ENCODE data around the gene NMRK2.

NMRK2 gene

GRCh38 chr19:3975637-3976087, 42.8 kb downstream of the NMRK2 start:
- H3K27me3 ChIP-seq (ENCODE audit: control insufficient read depth in 5 of 5, insufficient read depth in 4 of 5, low read length in 5 of 5), result no peaks in the 10 kb centered on the region
- H3K4me1 ChIP-seq (ENCODE audit: control insufficient read depth in 5 of 5, insufficient read depth in 5 of 5, low read length in 5 of 5), result peaks cover 0 to 6% (median 3%) of the 10 kb centered on the region in 5 donors
- no peaks in the 10 kb centered on the region for H3K9me3 ChIP-seq (ENCODE audit: control insufficient read depth in 5 of 5, low read length in 5 of 5)
- no peak overlapping the region for H3K4me3 ChIP-seq (ENCODE audit: low read depth in 1 of 5, low read length in 5 of 5)
- peak overlapping the region; percentile 54 for H3K27ac ChIP-seq (ENCODE audit: low read depth, low read length)
- H3K9ac ChIP-seq (ENCODE audit: low read length in 5 of 5), result no peak overlapping the region
- peaks cover 0 to 57% (median 50%) of the 10 kb centered on the region in 5 donors for H3K36me3 ChIP-seq (ENCODE audit: control insufficient read depth in 5 of 5, insufficient read depth in 5 of 5, low read length in 5 of 5)

DNA sequence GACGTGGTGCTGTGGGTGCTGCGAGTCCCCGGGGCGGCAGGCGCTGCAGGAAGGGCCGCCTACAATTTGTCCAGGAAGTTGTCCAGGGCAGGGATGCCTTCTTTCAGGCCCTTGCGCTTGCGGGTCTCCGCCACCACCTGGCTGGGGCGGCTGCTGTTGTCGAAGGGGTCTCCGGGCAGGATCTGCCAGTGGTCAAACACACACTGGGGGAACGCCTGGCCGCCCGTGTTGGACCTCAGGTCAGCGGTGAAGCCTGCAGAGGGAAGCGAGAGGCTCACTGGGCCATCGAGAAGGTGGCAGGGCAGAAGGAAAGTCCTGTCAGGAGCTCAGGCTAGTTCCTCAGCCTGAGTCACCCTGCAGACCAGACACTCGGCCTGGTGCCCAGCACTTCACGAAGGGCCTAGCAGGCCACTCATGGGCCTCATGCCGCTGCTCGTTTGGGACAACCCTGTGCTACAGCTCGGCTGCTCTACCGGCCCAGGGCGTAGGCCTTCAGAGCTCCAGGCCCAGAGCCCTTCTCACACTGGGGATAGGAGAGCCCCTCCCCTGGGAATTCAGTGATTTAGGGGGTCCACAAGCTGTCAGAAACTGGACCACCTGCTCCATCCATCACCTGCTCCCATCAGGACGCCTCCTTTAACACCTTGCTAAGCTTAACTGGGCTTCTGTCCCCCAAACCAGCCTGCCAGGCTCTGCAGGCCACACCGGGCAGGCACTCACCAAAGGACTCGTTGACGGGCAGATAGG, 43.8 kb downstream of the NMRK2 start:
- H3K27ac ChIP-seq (ENCODE audit: low read depth, low read length), result no peak overlapping the region
- peaks cover 0 to under 1% (median 0%) of the 10 kb centered on the region in 5 donors for H3K4me1 ChIP-seq (ENCODE audit: control insufficient read depth in 5 of 5, insufficient read depth in 5 of 5, low read length in 5 of 5)
- H3K27me3 ChIP-seq (ENCODE audit: control insufficient read depth in 5 of 5, insufficient read depth in 4 of 5, low read length in 5 of 5), result no peaks in the 10 kb centered on the region
- H3K4me3 ChIP-seq (ENCODE audit: low read depth in 1 of 5, low read length in 5 of 5), result no peak overlapping the region
- no peak overlapping the region for H3K9ac ChIP-seq (ENCODE audit: low read length in 5 of 5)
- peaks cover 0 to 67% (median 61%) of the 10 kb centered on the region in 5 donors for H3K36me3 ChIP-seq (ENCODE audit: control insufficient read depth in 5 of 5, insufficient read depth in 5 of 5, low read length in 5 of 5)
- H3K9me3 ChIP-seq (ENCODE audit: control insufficient read depth in 5 of 5, low read length in 5 of 5), result no peaks in the 10 kb centered on the region

DNA sequence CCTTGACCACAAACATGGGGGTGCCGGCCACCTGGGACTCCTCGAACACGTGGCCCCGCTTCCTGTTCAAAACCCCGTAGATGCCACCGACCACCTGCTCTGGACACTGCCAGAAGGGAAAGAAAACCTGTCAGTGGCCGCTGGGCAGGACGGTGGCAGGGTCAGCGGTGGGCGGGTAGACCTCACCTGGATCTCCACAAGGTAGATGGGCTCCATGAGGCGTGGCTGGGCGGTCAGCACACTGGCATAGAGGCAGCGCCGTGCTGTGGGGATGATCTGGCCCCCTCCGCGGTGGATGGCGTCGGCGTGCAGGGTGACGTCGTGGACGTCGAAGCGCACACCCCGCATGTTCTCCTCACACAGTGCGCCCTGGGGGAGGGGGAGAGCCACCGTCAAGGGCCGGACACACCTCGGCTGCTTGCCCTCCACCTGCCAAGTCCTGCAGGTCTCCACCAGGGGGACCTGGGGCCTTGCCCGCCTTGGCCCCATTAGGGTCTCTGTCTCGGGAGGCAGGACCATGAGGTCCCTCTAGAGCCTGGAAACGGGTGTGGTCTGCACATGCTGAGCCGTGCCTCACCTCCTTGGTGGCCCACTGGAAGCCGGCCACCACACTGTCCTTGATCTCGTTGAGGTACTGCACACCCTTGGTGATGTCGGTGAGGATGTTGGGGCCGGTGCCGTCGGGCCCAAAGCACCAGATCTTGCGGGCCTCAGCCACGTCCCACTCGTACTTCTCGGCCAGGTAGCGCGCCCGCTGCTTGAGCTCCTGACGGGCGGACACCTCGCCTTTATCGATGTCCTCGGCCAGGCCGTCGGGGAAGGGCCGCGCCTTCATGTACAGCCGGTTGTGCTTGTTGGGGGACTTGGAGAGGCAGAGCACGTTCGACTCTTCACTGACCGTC, 44.6 kb downstream of the NMRK2 start:
- H3K27me3 ChIP-seq (ENCODE audit: control insufficient read depth in 5 of 5, insufficient read depth in 4 of 5, low read length in 5 of 5), result no peaks in the 10 kb centered on the region
- H3K36me3 ChIP-seq (ENCODE audit: control insufficient read depth in 5 of 5, insufficient read depth in 5 of 5, low read length in 5 of 5), result peaks cover 0 to 76% (median 69%) of the 10 kb centered on the region in 5 donors
- no peak overlapping the region for H3K9ac ChIP-seq (ENCODE audit: low read length in 5 of 5)
- H3K27ac ChIP-seq (ENCODE audit: low read depth, low read length), result no peak overlapping the region
- peaks cover 0 to 8% (median 2%) of the 10 kb centered on the region in 5 donors for H3K4me1 ChIP-seq (ENCODE audit: control insufficient read depth in 5 of 5, insufficient read depth in 5 of 5, low read length in 5 of 5)
- no peaks in the 10 kb centered on the region for H3K9me3 ChIP-seq (ENCODE audit: control insufficient read depth in 5 of 5, low read length in 5 of 5)
- no peak overlapping the region for H3K4me3 ChIP-seq (ENCODE audit: low read depth in 1 of 5, low read length in 5 of 5)

DNA sequence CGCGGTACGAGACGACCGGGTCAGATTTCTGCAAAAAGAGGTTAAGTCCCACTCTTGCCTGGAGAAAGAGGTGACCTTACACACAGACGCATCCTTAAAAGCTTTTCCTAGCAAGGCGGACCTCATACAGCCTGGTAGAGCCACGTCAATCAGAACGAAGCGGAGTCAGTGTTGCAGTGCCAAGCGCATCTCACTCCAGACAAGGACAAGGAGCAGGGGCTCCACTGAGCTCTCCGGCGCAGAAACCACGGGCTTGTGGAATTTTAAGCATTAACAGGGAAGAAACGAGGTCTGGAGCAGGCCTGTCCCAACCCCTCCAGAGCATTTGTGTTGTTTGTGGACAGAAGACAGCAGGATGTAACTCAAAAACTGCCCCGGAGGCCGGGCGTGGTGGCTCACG, 45.3 kb downstream of the NMRK2 start:
- Histone ChIP-seq H3K9me3 (ENCODE audit: control insufficient read depth in 5 of 5, low read length in 5 of 5) (no peaks in the 10 kb centered on the region), H3K4me3 (ENCODE audit: low read depth in 1 of 5, low read length in 5 of 5) (no peak overlapping the region), H3K4me1 (ENCODE audit: control insufficient read depth in 5 of 5, insufficient read depth in 5 of 5, low read length in 5 of 5) (peaks cover 0 to 15% (median 7%) of the 10 kb centered on the region in 5 donors), H3K27ac (ENCODE audit: low read depth, low read length) (no peak overlapping the region), H3K36me3 (ENCODE audit: control insufficient read depth in 5 of 5, insufficient read depth in 5 of 5, low read length in 5 of 5) (peaks cover 0 to 82% (median 75%) of the 10 kb centered on the region in 5 donors), H3K27me3 (ENCODE audit: control insufficient read depth in 5 of 5, insufficient read depth in 4 of 5, low read length in 5 of 5) (no peaks in the 10 kb centered on the region), H3K9ac (ENCODE audit: low read length in 5 of 5) (no peak overlapping the region)

DNA sequence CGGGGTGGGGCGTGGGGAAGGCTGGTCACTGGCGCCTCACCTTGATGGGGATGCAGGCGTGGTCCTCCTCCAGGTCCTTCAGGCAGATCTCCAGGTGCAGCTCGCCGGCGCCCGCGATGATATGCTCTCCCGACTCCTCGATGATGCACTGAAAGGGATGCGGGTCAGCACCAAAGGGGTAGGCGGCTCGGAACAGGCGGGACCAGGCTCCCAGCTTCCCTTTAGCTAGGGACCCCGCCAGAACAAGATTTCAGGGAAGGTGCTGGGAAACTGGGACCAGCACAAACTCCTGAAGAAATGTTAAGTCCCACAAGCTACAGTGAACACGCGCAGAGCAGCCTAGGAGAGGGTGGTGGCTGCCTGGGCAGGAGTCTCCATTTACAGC, 46.4 kb downstream of the NMRK2 start:
- Histone ChIP-seq H3K36me3 (ENCODE audit: control insufficient read depth in 5 of 5, insufficient read depth in 5 of 5, low read length in 5 of 5) (peaks cover 0 to 93% (median 86%) of the 10 kb centered on the region in 5 donors), H3K9me3 (ENCODE audit: control insufficient read depth in 5 of 5, low read length in 5 of 5) (no peaks in the 10 kb centered on the region), H3K27me3 (ENCODE audit: control insufficient read depth in 5 of 5, insufficient read depth in 4 of 5, low read length in 5 of 5) (no peaks in the 10 kb centered on the region), H3K4me1 (ENCODE audit: control insufficient read depth in 5 of 5, insufficient read depth in 5 of 5, low read length in 5 of 5) (peaks cover 6 to 26% (median 19%) of the 10 kb centered on the region in 5 donors), H3K27ac (ENCODE audit: low read depth, low read length) (no peak overlapping the region), H3K4me3 (ENCODE audit: low read depth in 1 of 5, low read length in 5 of 5) (no peak overlapping the region), H3K9ac (ENCODE audit: low read length in 5 of 5) (no peak overlapping the region)

DNA sequence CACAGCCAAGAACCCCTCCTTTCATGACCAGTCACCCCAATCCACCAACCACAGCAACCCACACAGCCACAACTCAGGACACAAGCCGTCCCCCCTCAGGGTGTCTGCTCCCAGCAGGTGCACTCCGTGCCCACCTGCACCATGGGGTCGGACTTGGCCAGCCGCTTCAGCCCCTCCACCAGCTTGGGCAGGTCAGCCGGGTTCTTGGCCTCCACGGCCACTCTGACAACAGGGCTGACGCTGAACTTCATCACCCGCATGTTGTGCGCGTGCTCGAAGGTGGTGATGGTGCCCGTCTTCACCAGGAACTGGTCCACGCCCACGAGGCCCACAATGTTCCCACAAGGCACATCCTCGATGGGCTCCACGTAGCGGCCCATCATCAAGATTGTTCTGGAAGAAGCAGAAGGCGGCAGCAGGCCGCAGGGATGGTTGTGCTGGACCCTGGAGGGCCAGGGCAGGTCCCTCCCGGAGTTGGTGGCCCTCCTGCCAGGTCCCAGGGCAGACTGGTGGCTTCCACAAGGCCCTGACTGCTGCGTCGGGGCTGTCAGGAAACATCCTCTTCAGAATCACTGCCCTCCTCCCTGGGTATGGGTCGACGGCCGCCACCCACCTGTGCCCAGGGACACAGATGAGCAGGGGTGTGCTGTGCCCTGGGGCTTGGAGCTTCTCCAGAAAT, 46.9 kb downstream of the NMRK2 start:
- H3K27ac ChIP-seq (ENCODE audit: low read depth, low read length), result no peak overlapping the region
- peaks cover 0 to 94% (median 86%) of the 10 kb centered on the region in 5 donors for H3K36me3 ChIP-seq (ENCODE audit: control insufficient read depth in 5 of 5, insufficient read depth in 5 of 5, low read length in 5 of 5)
- no peak overlapping the region for H3K9ac ChIP-seq (ENCODE audit: low read length in 5 of 5)
- no peaks in the 10 kb centered on the region for H3K9me3 ChIP-seq (ENCODE audit: control insufficient read depth in 5 of 5, low read length in 5 of 5)
- no peak overlapping the region for H3K4me3 ChIP-seq (ENCODE audit: low read depth in 1 of 5, low read length in 5 of 5)
- H3K4me1 ChIP-seq (ENCODE audit: control insufficient read depth in 5 of 5, insufficient read depth in 5 of 5, low read length in 5 of 5), result peaks cover 6 to 29% (median 23%) of the 10 kb centered on the region in 5 donors
- no peaks in the 10 kb centered on the region for H3K27me3 ChIP-seq (ENCODE audit: control insufficient read depth in 5 of 5, insufficient read depth in 4 of 5, low read length in 5 of 5)

DNA sequence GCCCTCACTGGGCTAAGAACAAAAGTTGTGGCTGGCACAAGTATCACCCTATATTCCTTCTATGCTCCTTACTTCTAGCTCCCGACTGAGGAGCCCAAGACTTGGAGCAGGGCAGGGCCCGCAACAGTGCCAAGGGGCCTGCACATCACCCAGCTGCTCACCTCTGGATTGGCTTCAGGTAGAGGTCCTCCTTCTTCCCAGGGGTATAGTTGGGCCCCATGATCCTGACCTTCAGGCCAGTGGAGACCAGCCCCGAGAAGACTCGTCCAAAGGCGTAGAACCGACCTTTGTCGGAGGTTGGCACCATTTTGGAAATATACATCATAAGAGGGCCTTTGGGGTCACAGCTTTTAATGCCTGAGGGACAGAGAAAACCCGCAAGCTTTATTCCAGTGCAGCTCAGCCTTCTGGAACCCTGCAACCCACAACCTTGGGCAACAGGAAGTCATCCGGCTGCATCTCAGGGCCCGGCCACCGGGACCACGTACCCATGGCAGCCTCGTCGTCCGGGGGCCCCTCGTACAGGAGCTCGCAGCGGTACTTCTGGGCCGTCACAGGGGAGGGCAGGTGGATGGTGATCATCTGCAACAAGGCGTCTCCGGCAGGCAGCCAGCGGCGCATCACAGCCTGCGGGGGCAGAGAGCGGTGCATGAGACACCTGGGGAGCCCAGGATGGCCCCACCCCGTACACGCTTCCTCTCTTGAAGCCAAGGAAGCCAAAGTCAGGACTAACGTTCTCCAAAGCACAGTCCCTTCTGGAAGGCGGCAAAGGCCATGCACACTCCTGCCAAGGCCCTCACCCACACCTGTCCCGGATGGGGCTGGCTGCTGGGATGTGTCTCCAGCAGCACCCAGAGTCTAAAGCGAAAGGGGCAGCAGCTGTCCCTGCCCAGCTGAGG, 47.7 kb downstream of the NMRK2 start:
- Histone ChIP-seq H3K27ac (ENCODE audit: low read depth, low read length) (no peak overlapping the region), H3K9ac (ENCODE audit: low read length in 5 of 5) (no peak overlapping the region), H3K4me1 (ENCODE audit: control insufficient read depth in 5 of 5, insufficient read depth in 5 of 5, low read length in 5 of 5) (peaks cover 7 to 32% (median 24%) of the 10 kb centered on the region in 5 donors), H3K27me3 (ENCODE audit: control insufficient read depth in 5 of 5, insufficient read depth in 4 of 5, low read length in 5 of 5) (no peaks in the 10 kb centered on the region), H3K4me3 (ENCODE audit: low read depth in 1 of 5, low read length in 5 of 5) (no peak overlapping the region), H3K36me3 (ENCODE audit: control insufficient read depth in 5 of 5, insufficient read depth in 5 of 5, low read length in 5 of 5) (peaks cover 0 to 86% (median 81%) of the 10 kb centered on the region in 5 donors), H3K9me3 (ENCODE audit: control insufficient read depth in 5 of 5, low read length in 5 of 5) (no peaks in the 10 kb centered on the region)

GRCh38 chr19:3981373-3981735, 48.5 kb downstream of the NMRK2 start:
- no peak overlapping the region for H3K4me3 ChIP-seq (ENCODE audit: low read depth in 1 of 5, low read length in 5 of 5)
- H3K36me3 ChIP-seq (ENCODE audit: control insufficient read depth in 5 of 5, insufficient read depth in 5 of 5, low read length in 5 of 5), result peaks cover 0 to 80% (median 75%) of the 10 kb centered on the region in 5 donors
- peaks cover 12 to 40% (median 32%) of the 10 kb centered on the region in 5 donors for H3K4me1 ChIP-seq (ENCODE audit: control insufficient read depth in 5 of 5, insufficient read depth in 5 of 5, low read length in 5 of 5)
- no peaks in the 10 kb centered on the region for H3K27me3 ChIP-seq (ENCODE audit: control insufficient read depth in 5 of 5, insufficient read depth in 4 of 5, low read length in 5 of 5)
- no peak overlapping the region for H3K27ac ChIP-seq (ENCODE audit: low read depth, low read length)
- no peaks in the 10 kb centered on the region for H3K9me3 ChIP-seq (ENCODE audit: control insufficient read depth in 5 of 5, low read length in 5 of 5)
- H3K9ac ChIP-seq (ENCODE audit: low read length in 5 of 5), result no peak overlapping the region
